Chondrocyte (in vitro differentiated cells): ENCODE measurements around the gene ATG7. TPM values are rescaled to one million over a fixed set of nuclear protein-coding genes. Genes with fewer than 3 reads are reported as not detected.
A peak's percentile ranks its signal among the peaks of the same experiment; 100 is the strongest.

Experiments
- DNase-seq: peaks from one replicate; pipeline ENCODE4 v3.0.0; 2021; ENCODE audit warnings: mixed read lengths, low spot score
- H3K27ac Mint-ChIP-seq: one replicate; pipeline ENCODE4 v1.8.0; 2021; ENCODE audit warnings: mild to moderate bottlenecking, moderate library complexity, mixed read lengths; ENCODE audit not compliant: unreplicated experiment
- H3K27me3 Mint-ChIP-seq: 2 replicates; pipeline ENCODE4 v1.8.0; 2021; ENCODE audit warnings: low read depth, mixed read lengths
- H3K36me3 Mint-ChIP-seq: 2 replicates; pipeline ENCODE4 v1.8.0; 2021; ENCODE audit warnings: low read depth, mixed read lengths
- H3K4me1 Mint-ChIP-seq: 2 replicates; pipeline ENCODE4 v1.8.0; 2021; ENCODE audit warnings: low read depth, mild to moderate bottlenecking, mixed read lengths
- H3K4me3 Mint-ChIP-seq: one replicate; pipeline ENCODE4 v1.8.0; 2021; ENCODE audit warnings: mild to moderate bottlenecking, moderate library complexity, mixed read lengths; ENCODE audit not compliant: unreplicated experiment
- H3K9me3 Mint-ChIP-seq: 2 replicates; pipeline ENCODE4 v1.8.0; 2021; ENCODE audit warnings: low read depth, mixed read lengths
- total RNA-seq: library from RNA; stranded (reverse); gene quantifications from 3 replicates; pipeline ENCODE4 v1.2.1, GENCODE V29; 2021
- TF ChIP-seq, protein P1 (sequence below): fragments of 200-600 bp; sonication (generic); IDR thresholded peaks from 2 replicates; pipeline ENCODE4 v1.5.0; 2021; ENCODE audit warnings: antibody characterized with exemption, mild to moderate bottlenecking, moderate library complexity

The ATG7 gene
- total RNA-seq, 1 donor from 2014 or later, result 27.4 TPM

DNA sequence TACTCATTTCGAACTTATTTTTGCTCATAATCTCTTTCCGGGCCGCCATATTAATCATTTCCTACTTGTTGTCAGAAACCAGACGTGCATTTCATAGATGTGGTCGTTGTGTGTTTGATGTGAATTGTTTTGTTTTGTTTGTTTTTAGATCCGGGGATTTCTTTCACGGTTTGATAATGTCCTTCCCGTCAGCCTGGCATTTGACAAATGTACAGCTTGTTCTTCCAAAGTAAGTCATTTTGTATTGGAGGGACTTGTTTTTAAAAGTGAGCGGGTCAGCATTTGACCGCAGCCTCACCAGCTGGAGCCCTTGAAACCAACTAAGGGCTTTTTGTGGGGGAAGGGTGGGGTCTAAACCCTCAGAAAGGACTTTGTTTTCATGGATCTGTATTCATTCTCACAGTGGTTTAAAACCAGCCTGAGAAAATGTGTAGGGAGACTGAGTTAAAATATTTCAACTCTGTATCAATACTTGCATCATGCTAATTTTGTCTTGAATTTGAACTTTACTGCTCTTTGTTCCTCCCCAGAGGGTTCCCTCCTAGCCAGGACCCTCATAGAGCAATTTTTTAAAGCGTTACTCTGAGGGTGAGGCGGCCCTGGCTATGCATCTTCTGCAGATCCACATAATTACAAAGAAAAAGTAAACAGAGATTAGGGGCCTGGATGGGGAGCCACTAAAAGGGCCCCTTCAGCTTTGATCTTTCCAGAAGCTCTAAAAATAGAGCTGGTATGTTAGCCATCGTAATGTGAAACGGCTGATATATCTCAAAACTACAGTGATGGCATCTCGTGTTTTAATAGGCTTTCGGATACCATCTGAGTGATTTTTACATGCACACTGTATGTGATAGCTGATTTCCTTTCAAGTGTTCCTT is 107.9 kb downstream of the ATG7 start:
- peaks cover 51% of the 10 kb centered on the region for H3K4me1 Mint-ChIP-seq
- H3K36me3 Mint-ChIP-seq, result no peaks in the 10 kb centered on the region
- peak overlapping the region; percentile 56 for H3K4me3 Mint-ChIP-seq
- TF ChIP-seq, protein P1, sequence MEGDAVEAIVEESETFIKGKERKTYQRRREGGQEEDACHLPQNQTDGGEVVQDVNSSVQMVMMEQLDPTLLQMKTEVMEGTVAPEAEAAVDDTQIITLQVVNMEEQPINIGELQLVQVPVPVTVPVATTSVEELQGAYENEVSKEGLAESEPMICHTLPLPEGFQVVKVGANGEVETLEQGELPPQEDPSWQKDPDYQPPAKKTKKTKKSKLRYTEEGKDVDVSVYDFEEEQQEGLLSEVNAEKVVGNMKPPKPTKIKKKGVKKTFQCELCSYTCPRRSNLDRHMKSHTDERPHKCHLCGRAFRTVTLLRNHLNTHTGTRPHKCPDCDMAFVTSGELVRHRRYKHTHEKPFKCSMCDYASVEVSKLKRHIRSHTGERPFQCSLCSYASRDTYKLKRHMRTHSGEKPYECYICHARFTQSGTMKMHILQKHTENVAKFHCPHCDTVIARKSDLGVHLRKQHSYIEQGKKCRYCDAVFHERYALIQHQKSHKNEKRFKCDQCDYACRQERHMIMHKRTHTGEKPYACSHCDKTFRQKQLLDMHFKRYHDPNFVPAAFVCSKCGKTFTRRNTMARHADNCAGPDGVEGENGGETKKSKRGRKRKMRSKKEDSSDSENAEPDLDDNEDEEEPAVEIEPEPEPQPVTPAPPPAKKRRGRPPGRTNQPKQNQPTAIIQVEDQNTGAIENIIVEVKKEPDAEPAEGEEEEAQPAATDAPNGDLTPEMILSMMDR, result no peak
- no peaks in the 10 kb centered on the region for H3K27me3 Mint-ChIP-seq
- no peak for DNase-seq
- peak overlapping the region; percentile 98 for H3K27ac Mint-ChIP-seq
- H3K9me3 Mint-ChIP-seq, result no peaks in the 10 kb centered on the region

DNA sequence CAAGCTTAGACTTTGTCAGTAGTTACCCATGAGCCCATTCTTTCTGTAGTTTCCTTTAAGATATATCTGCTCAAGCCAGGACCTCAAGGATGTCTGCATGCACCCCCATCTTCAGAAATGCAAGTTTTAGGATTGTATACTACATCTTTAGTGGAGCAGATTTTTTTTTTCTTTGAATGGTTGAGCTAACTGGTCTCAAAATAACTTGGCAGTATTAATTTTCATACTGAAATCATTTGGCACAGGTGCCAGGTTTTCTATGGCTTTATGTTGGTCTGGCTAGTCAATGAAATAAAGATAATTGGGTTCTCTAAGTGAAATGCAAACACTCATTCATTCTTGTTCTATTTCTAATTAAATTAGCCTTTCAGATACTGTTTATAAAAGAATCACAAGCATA is 108.9 kb downstream of the ATG7 start:
- H3K36me3 Mint-ChIP-seq, result no peaks in the 10 kb centered on the region
- no peak for DNase-seq
- no peaks in the 10 kb centered on the region for H3K27me3 Mint-ChIP-seq
- peak overlapping the region; percentile 98 for H3K27ac Mint-ChIP-seq
- no peak overlapping the region for H3K4me3 Mint-ChIP-seq
- peaks cover 60% of the 10 kb centered on the region for H3K4me1 Mint-ChIP-seq
- H3K9me3 Mint-ChIP-seq, result no peaks in the 10 kb centered on the region
- TF ChIP-seq, protein P1, result no peak

DNA sequence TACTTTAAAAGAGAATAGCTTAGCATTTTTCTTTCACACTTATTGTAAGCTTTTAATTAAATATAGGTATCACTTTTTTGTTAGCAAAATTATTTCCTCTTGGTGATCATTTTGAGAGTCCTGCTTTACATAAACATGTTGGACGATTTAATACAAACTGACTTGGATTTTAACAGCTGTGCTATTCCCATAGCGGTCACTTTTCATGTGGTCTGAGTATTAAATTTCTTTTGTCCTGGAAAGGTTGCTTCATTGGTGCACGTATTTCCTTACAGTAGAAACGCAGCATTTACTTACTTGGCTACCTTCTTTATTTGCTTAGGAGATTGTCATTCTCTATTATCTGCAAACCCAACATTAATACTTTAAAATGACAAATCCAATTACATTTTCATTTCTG is 109.4 kb downstream of the ATG7 start:
- Mint-ChIP-seq H3K4me1 (peaks cover 64% of the 10 kb centered on the region), H3K36me3 (no peaks in the 10 kb centered on the region), H3K27me3 (no peaks in the 10 kb centered on the region), H3K27ac (peak overlapping the region; percentile 98), H3K4me3 (no peak overlapping the region), H3K9me3 (no peaks in the 10 kb centered on the region)
- TF ChIP-seq, protein P1, result no peak
- DNase-seq, result no peak

DNA sequence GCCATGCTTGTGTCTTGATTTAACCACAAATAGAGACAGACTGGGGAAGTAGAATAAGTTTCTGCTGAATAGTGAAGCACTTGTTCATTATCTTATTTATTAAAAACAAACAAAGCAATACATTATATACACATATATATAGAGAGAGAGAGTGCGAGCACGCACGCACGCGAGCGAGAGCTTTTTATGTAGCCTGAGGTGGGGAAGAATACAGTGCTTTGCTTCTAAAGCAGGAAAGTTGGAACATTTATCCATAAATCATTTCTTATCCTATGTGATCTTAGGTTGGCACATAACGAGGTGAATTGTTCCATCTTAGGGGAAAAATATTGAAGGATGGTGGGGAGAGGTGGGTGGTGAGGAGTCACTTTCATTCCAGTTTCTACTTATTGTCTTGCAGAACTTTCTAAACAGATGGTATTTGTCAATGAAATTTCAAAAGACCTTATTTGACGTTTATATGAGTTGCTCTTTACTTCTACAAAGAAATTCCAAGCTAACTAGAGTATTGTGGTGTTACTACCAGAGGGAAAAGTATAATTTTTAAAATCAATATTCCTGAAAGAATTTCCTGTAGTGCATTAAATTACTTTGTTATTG is 110.0 kb downstream of the ATG7 start:
- peaks cover 71% of the 10 kb centered on the region for H3K4me1 Mint-ChIP-seq
- TF ChIP-seq, protein P1, result no peak
- H3K4me3 Mint-ChIP-seq, result no peak overlapping the region
- no peaks in the 10 kb centered on the region for H3K27me3 Mint-ChIP-seq
- no peaks in the 10 kb centered on the region for H3K36me3 Mint-ChIP-seq
- DNase-seq, result no peak
- no peaks in the 10 kb centered on the region for H3K9me3 Mint-ChIP-seq
- H3K27ac Mint-ChIP-seq, result peak overlapping the region; percentile 79

DNA sequence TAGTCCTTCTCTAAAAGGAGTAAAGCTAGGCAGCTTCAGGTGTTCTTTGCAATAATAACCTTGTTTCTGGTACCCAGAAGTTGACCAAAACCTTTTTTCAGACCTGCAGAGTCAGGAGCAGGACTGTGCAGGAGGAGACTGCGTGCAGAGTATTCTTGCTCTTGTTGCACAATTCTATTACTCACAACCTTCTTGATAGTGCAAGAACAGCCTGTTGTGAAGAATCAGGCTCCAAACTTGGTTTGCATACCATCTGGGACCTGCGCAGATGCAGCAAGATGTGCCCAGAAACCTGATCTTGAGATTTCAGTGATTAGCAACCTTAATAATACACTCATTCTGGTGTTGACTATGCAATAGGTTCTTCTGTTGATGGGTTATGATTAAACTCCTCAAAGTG is 111.9 kb downstream of the ATG7 start:
- H3K9me3 Mint-ChIP-seq, result no peaks in the 10 kb centered on the region
- TF ChIP-seq, protein P1, result no peak
- no peak for DNase-seq
- H3K4me3 Mint-ChIP-seq, result no peak overlapping the region
- H3K4me1 Mint-ChIP-seq, result peaks cover 65% of the 10 kb centered on the region
- H3K27ac Mint-ChIP-seq, result no peak overlapping the region
- no peaks in the 10 kb centered on the region for H3K27me3 Mint-ChIP-seq
- no peaks in the 10 kb centered on the region for H3K36me3 Mint-ChIP-seq
